ENCODE measurements around the gene ERBB2.

Gene ERBB2

GRCh38 chr17:39740357-39741111, 40.7 kb downstream of the ERBB2 start:
- H2BK5ac ChIP-seq (ENCODE audit: low read length) = peak overlapping the region; percentile 71
- peaks cover 0 to 99% (median 26%) of the 10 kb centered on the region in 3 experiments for H3K27me3 ChIP-seq (ENCODE audit: control insufficient read depth in 3 of 3, insufficient read depth in 3 of 3, low read depth in 1 of 3, low read length in 3 of 3)
- no peak overlapping the region for H3K4ac ChIP-seq (ENCODE audit: low read length)
- H2AK5ac ChIP-seq (ENCODE audit: low read depth, low read length) = peak overlapping the region; percentile 95
- H3K79me1 ChIP-seq (ENCODE audit: low read depth, low read length) = no peaks in the 10 kb centered on the region
- no peak overlapping the region for H3K27ac ChIP-seq (replicated peaks; ENCODE audit: low read length)
- H3K9me3 ChIP-seq (replicated peaks in 1 of 2; ENCODE audit: control insufficient read depth in 2 of 2, insufficient read depth in 1 of 2, low read depth in 1 of 2, low read length in 2 of 2) = no peaks in the 10 kb centered on the region
- no peak overlapping the region for H4K91ac ChIP-seq (ENCODE audit: low read depth, low read length, poor library complexity)
- peaks cover 14 to 20% of the 10 kb centered on the region in 2 donors for H3K4me1 ChIP-seq (ENCODE audit: control insufficient read depth in 2 of 2, insufficient read depth in 1 of 2, low read depth in 1 of 2, low read length in 2 of 2)
- H2AFZ ChIP-seq (ENCODE audit: low read length) = peak overlapping the region; percentile 77
- peak overlapping the region; percentile 75 for H3K14ac ChIP-seq (ENCODE audit: low read length)
- DNase-seq (ENCODE audit: low spot score) = no peak
- H3K9ac ChIP-seq (ENCODE audit: low read depth, low read length, poor library complexity) = peak overlapping the region; percentile 67
- H3K4me3 ChIP-seq (ENCODE audit: low read length in 2 of 2) = no peak overlapping the region
- H3K18ac ChIP-seq (ENCODE audit: low read length) = peak overlapping the region; percentile 75
- WGBS, 2 donors (ENCODE audit: extremely low coverage in 2 of 2, insufficient read length in 2 of 2, insufficient replicate concordance in 1 of 2) = no CpG with 5 or more reads among the region's 16 CpGs
- H3K23ac ChIP-seq (ENCODE audit: low read depth, low read length, poor library complexity) = no peak overlapping the region
- H2BK15ac ChIP-seq (ENCODE audit: low read length) = peak overlapping the region; percentile 90
- H3K4me2 ChIP-seq (ENCODE audit: insufficient read depth, low read length, poor library complexity, severe bottlenecking) = no peak overlapping the region
- peak overlapping the region; percentile 54 for H2BK120ac ChIP-seq (ENCODE audit: low read depth, low read length)
- no peak overlapping the region for H4K8ac ChIP-seq (ENCODE audit: low read depth, low read length)
- H3K36me3 ChIP-seq (replicated peaks in 1 of 2; ENCODE audit: control insufficient read depth in 2 of 2, insufficient read depth in 2 of 2, low read length in 2 of 2) = no peaks in the 10 kb centered on the region
- peak overlapping the region; percentile 86 for H2BK12ac ChIP-seq (ENCODE audit: low read length)

GRCh38 chr17:39742126-39742855, 42.4 kb downstream of the ERBB2 start:
- H3K18ac ChIP-seq (ENCODE audit: low read length) = no peak overlapping the region

GRCh38 chr17:39742856-39743436, 43.1 kb downstream of the ERBB2 start:
- Histone ChIP-seq H3K4me1 (ENCODE audit: control insufficient read depth in 2 of 2, insufficient read depth in 1 of 2, low read depth in 1 of 2, low read length in 2 of 2) (peaks cover 14 to 19% of the 10 kb centered on the region in 2 donors), H3K36me3 (replicated peaks in 1 of 2; ENCODE audit: control insufficient read depth in 2 of 2, insufficient read depth in 2 of 2, low read length in 2 of 2) (no peaks in the 10 kb centered on the region), H3K23ac (ENCODE audit: low read depth, low read length, poor library complexity) (no peak overlapping the region), H3K27me3 (ENCODE audit: control insufficient read depth in 3 of 3, insufficient read depth in 3 of 3, low read depth in 1 of 3, low read length in 3 of 3) (peaks cover 0 to 89% (median 19%) of the 10 kb centered on the region in 3 experiments), H3K4me2 (ENCODE audit: insufficient read depth, low read length, poor library complexity, severe bottlenecking) (no peak overlapping the region), H4K91ac (ENCODE audit: low read depth, low read length, poor library complexity) (no peak overlapping the region), H3K9ac (ENCODE audit: low read depth, low read length, poor library complexity) (peak overlapping the region; percentile 32), H3K9me3 (replicated peaks in 1 of 2; ENCODE audit: control insufficient read depth in 2 of 2, insufficient read depth in 1 of 2, low read depth in 1 of 2, low read length in 2 of 2) (no peaks in the 10 kb centered on the region), H3K79me1 (ENCODE audit: low read depth, low read length) (peaks cover 3% of the 10 kb centered on the region), H4K8ac (ENCODE audit: low read depth, low read length) (no peak overlapping the region), H3K4me3 (ENCODE audit: low read length in 2 of 2) (no peak overlapping the region), H2AFZ (ENCODE audit: low read length) (no peak overlapping the region), H2BK5ac (ENCODE audit: low read length) (peak overlapping the region; percentile 3), H3K27ac (replicated peaks; ENCODE audit: low read length) (no peak overlapping the region), H3K4ac (ENCODE audit: low read length) (no peak overlapping the region), H2BK12ac (ENCODE audit: low read length) (no peak overlapping the region), H2BK120ac (ENCODE audit: low read depth, low read length) (no peak overlapping the region), H2BK15ac (ENCODE audit: low read length) (peak overlapping the region; percentile 38), H3K18ac (ENCODE audit: low read length) (peak overlapping the region; percentile 36), H2AK5ac (ENCODE audit: low read depth, low read length) (peak overlapping the region; percentile 89), H3K14ac (ENCODE audit: low read length) (no peak overlapping the region)
- no peak for DNase-seq (ENCODE audit: low spot score)
- WGBS, 2 donors (ENCODE audit: extremely low coverage in 2 of 2, insufficient read length in 2 of 2, insufficient replicate concordance in 1 of 2) = no CpG with 5 or more reads among the region's 21 CpGs

More at GRCh38 chr17:39742126-39742855, 42.4 kb downstream of the ERBB2 start:
- no peak overlapping the region for H2BK120ac ChIP-seq (ENCODE audit: low read depth, low read length)
- H2BK15ac ChIP-seq (ENCODE audit: low read length) = no peak overlapping the region
- no peak overlapping the region for H3K4me3 ChIP-seq (ENCODE audit: low read length in 2 of 2)
- H3K4me2 ChIP-seq (ENCODE audit: insufficient read depth, low read length, poor library complexity, severe bottlenecking) = no peak overlapping the region
- peaks cover 3% of the 10 kb centered on the region for H3K79me1 ChIP-seq (ENCODE audit: low read depth, low read length)
- no peak overlapping the region for H2AFZ ChIP-seq (ENCODE audit: low read length)
- H3K14ac ChIP-seq (ENCODE audit: low read length) = no peak overlapping the region
- peaks cover 14 to 20% of the 10 kb centered on the region in 2 donors for H3K4me1 ChIP-seq (ENCODE audit: control insufficient read depth in 2 of 2, insufficient read depth in 1 of 2, low read depth in 1 of 2, low read length in 2 of 2)
- no CpG with 5 or more reads among the region's 18 CpGs for WGBS, 2 donors (ENCODE audit: extremely low coverage in 2 of 2, insufficient read length in 2 of 2, insufficient replicate concordance in 1 of 2)
- no peak overlapping the region for H3K4ac ChIP-seq (ENCODE audit: low read length)
- H3K23ac ChIP-seq (ENCODE audit: low read depth, low read length, poor library complexity) = no peak overlapping the region
- H3K27me3 ChIP-seq (ENCODE audit: control insufficient read depth in 3 of 3, insufficient read depth in 3 of 3, low read depth in 1 of 3, low read length in 3 of 3) = peaks cover 0 to 92% (median 24%) of the 10 kb centered on the region in 3 experiments
- peak overlapping the region; percentile 58 for H2AK5ac ChIP-seq (ENCODE audit: low read depth, low read length)
- no peak overlapping the region for H3K27ac ChIP-seq (replicated peaks; ENCODE audit: low read length)
- H3K9ac ChIP-seq (ENCODE audit: low read depth, low read length, poor library complexity) = peak overlapping the region; percentile 32
- no peaks in the 10 kb centered on the region for H3K36me3 ChIP-seq (replicated peaks in 1 of 2; ENCODE audit: control insufficient read depth in 2 of 2, insufficient read depth in 2 of 2, low read length in 2 of 2)
- H3K9me3 ChIP-seq (replicated peaks in 1 of 2; ENCODE audit: control insufficient read depth in 2 of 2, insufficient read depth in 1 of 2, low read depth in 1 of 2, low read length in 2 of 2) = no peaks in the 10 kb centered on the region
- H2BK5ac ChIP-seq (ENCODE audit: low read length) = no peak overlapping the region
- no peak overlapping the region for H4K8ac ChIP-seq (ENCODE audit: low read depth, low read length)
- no peak overlapping the region for H2BK12ac ChIP-seq (ENCODE audit: low read length)
- H4K91ac ChIP-seq (ENCODE audit: low read depth, low read length, poor library complexity) = no peak overlapping the region
- DNase-seq (ENCODE audit: low spot score) = no peak

Measured in neuronal stem cell (in vitro differentiated cells).